ENCODE results near the gene CTH.

Gene CTH

GRCh38 chr1:70376196-70376595 lies 34.9 kb upstream of the CTH start:
- no peak for TF ChIP-seq CTCF (IDR thresholded peaks at IDR 0.05; ENCODE audit: insufficient read depth, missing control alignments)
- no peak for FAIRE-seq
- no peak for DNase-seq (ENCODE audit: insufficient read length, low spot score)

GRCh38 chr1:70382682-70383081 lies 28.4 kb upstream of the CTH start:
- FAIRE-seq (no peak), DNase-seq (ENCODE audit: insufficient read length, low spot score) (no peak)
- TF ChIP-seq CTCF (IDR thresholded peaks at IDR 0.05; ENCODE audit: insufficient read depth, missing control alignments) = no peak

- no peak for FAIRE-seq
- TF ChIP-seq CTCF (IDR thresholded peaks at IDR 0.05; ENCODE audit: insufficient read depth, missing control alignments) = no peak
- DNase-seq (ENCODE audit: insufficient read length, low spot score) = no peak
These were observed 27.6 kb upstream of the CTH start for GRCh38 chr1:70383483-70383882.

GRCh38 chr1:70384542-70384941 lies 26.5 kb upstream of the CTH start:
- TF ChIP-seq CTCF (IDR thresholded peaks at IDR 0.05; ENCODE audit: insufficient read depth, missing control alignments) = no peak
- no peak for DNase-seq (ENCODE audit: insufficient read length, low spot score)
- FAIRE-seq = no peak

- TF ChIP-seq CTCF (IDR thresholded peaks at IDR 0.05; ENCODE audit: insufficient read depth, missing control alignments) = no peak
- DNase-seq (ENCODE audit: insufficient read length, low spot score) (no peak), FAIRE-seq (no peak)
These were observed 25.6 kb upstream of the CTH start for GRCh38 chr1:70385477-70385876.

GRCh38 chr1:70386121-70386520 lies 24.9 kb upstream of the CTH start:
- DNase-seq (ENCODE audit: insufficient read length, low spot score) = no peak
- no peak for FAIRE-seq
- no peak for TF ChIP-seq CTCF (IDR thresholded peaks at IDR 0.05; ENCODE audit: insufficient read depth, missing control alignments)

- FAIRE-seq = no peak
- TF ChIP-seq CTCF (IDR thresholded peaks at IDR 0.05; ENCODE audit: insufficient read depth, missing control alignments) = no peak
- DNase-seq (ENCODE audit: insufficient read length, low spot score) = no peak
These were observed 23.6 kb upstream of the CTH start for GRCh38 chr1:70387507-70387906.
